GM18520 (cell line): Measurements from ENCODE around the gene TRIM67.
A peak's percentile ranks its signal among the peaks of the same experiment; 100 is the strongest.

Source experiments
- ATAC-seq: cut with Tn5 transposase; IDR thresholded peaks from one replicate; pipeline ENCODE4 v1.9.1; 2021; ENCODE audit not compliant: unreplicated experiment

Gene TRIM67

GRCh38 chr1:231232870-231233734 is 71.2 kb downstream of the TRIM67 start:
- no peak for ATAC-seq

- no peak for ATAC-seq
Observed at GRCh38 chr1:231233735-231234417, 72.0 kb downstream of the TRIM67 start.

GRCh38 chr1:231234506-231234905 is 72.6 kb downstream of the TRIM67 start:
- no peak for ATAC-seq

- ATAC-seq = no peak
Observed at GRCh38 chr1:231235526-231236207, 73.8 kb downstream of the TRIM67 start.

- no peak for ATAC-seq
Observed at GRCh38 chr1:231236208-231236591, 74.3 kb downstream of the TRIM67 start.

- no peak for ATAC-seq
Observed at GRCh38 chr1:231236938-231237337, 75.1 kb downstream of the TRIM67 start.

- no peak for ATAC-seq
Observed at GRCh38 chr1:231238298-231238697, 76.4 kb downstream of the TRIM67 start.

- ATAC-seq = no peak
Observed at GRCh38 chr1:231240531-231240882, 78.6 kb downstream of the TRIM67 start.

- peak; percentile 89 for ATAC-seq
Observed at GRCh38 chr1:231240883-231241735, 79.3 kb downstream of the TRIM67 start, which contains the start of gene GNPAT. TSS of gene GNPAT (plus strand) at chr1:231241212. CDS start at chr1:231241379, 167 bp downstream.

GRCh38 chr1:231241750-231242149 is 79.9 kb downstream of the TRIM67 start:
- ATAC-seq = peak; percentile 20

- ATAC-seq = no peak
Observed at GRCh38 chr1:231242516-231243198, 80.8 kb downstream of the TRIM67 start.

GRCh38 chr1:231248778-231249177 is 86.9 kb downstream of the TRIM67 start:
- no peak for ATAC-seq

GRCh38 chr1:231252336-231252735 is 90.5 kb downstream of the TRIM67 start:
- ATAC-seq = no peak

- ATAC-seq = no peak
Observed at GRCh38 chr1:231260351-231260750, 98.5 kb downstream of the TRIM67 start.

- ATAC-seq = no peak
Observed at GRCh38 chr1:231264642-231265041, 102.8 kb downstream of the TRIM67 start.

- no peak for ATAC-seq
Observed at GRCh38 chr1:231265379-231265778, 103.5 kb downstream of the TRIM67 start.

- no peak for ATAC-seq
Observed at GRCh38 chr1:231266811-231267322, 105.0 kb downstream of the TRIM67 start.
